NCI-H345 (cell line): Measurements from ENCODE around the gene LEF1.
"Not testable (repeated sequence)": the region's sequence is repeated elsewhere in the genome, so short reads cannot be mapped to it uniquely, and the experiment has no call there.

Experiments
- DNase-seq: peaks from one replicate; lab custom pipeline; 2025; lab: John Stamatoyannopoulos, UW

Gene LEF1

GRCh38 chr4:108058685-108059440 lies 109.9 kb downstream of the LEF1 start:
- no peak for DNase-seq

GRCh38 chr4:108056418-108056817 lies 112.3 kb downstream of the LEF1 start:
- DNase-seq, result no peak

- DNase-seq, result no peak
These were observed 112.9 kb downstream of the LEF1 start for GRCh38 chr4:108055787-108056186.

GRCh38 chr4:108054025-108054638 lies 114.6 kb downstream of the LEF1 start:
- DNase-seq, result no peak

GRCh38 chr4:108053251-108053711 lies 115.5 kb downstream of the LEF1 start:
- no peak for DNase-seq

- DNase-seq, result no peak
These were observed 116.1 kb downstream of the LEF1 start for GRCh38 chr4:108052558-108053120.

- no peak for DNase-seq
These were observed 117.4 kb downstream of the LEF1 start for GRCh38 chr4:108051343-108051742.

GRCh38 chr4:108050166-108051111 lies 118.3 kb downstream of the LEF1 start:
- DNase-seq, result not testable (repeated sequence)

- no peak for DNase-seq
These were observed 119.3 kb downstream of the LEF1 start for GRCh38 chr4:108049406-108049805.

GRCh38 chr4:108048997-108049396 lies 119.7 kb downstream of the LEF1 start:
- no peak for DNase-seq

- DNase-seq, result no peak
These were observed 120.6 kb downstream of the LEF1 start for GRCh38 chr4:108048157-108048556.

- DNase-seq, result no peak
These were observed 121.5 kb downstream of the LEF1 start for GRCh38 chr4:108047199-108047598.

GRCh38 chr4:108045687-108046024 lies 123.1 kb downstream of the LEF1 start:
- no peak for DNase-seq

GRCh38 chr4:108044951-108045686 lies 123.6 kb downstream of the LEF1 start:
- no peak for DNase-seq

- DNase-seq, result peak; percentile 86
These were observed 125.2 kb downstream of the LEF1 start for GRCh38 chr4:108043526-108043925.

- no peak for DNase-seq
These were observed 125.8 kb downstream of the LEF1 start for GRCh38 chr4:108042927-108043326.

GRCh38 chr4:108037884-108038283 lies 130.8 kb downstream of the LEF1 start:
- no peak for DNase-seq

GRCh38 chr4:108036213-108036612 lies 132.5 kb downstream of the LEF1 start:
- DNase-seq, result no peak

GRCh38 chr4:108035691-108036090 lies 133.0 kb downstream of the LEF1 start:
- no peak for DNase-seq

- no peak for DNase-seq
These were observed 134.2 kb downstream of the LEF1 start for GRCh38 chr4:108034565-108034964.

GRCh38 chr4:108033348-108033747 lies 135.4 kb downstream of the LEF1 start:
- DNase-seq, result no peak
